NCI-H446 (cell line): ENCODE results near the gene TRIM73.
"Not testable (repeated sequence)": the region's sequence is repeated elsewhere in the genome, so short reads cannot be mapped to it uniquely, and the experiment has no call there.

Source experiments
- DNase-seq, 2 experiments: peaks; one replicate each; lab custom pipeline; 2025; lab: John Stamatoyannopoulos, UW

TRIM73 gene

DNA sequence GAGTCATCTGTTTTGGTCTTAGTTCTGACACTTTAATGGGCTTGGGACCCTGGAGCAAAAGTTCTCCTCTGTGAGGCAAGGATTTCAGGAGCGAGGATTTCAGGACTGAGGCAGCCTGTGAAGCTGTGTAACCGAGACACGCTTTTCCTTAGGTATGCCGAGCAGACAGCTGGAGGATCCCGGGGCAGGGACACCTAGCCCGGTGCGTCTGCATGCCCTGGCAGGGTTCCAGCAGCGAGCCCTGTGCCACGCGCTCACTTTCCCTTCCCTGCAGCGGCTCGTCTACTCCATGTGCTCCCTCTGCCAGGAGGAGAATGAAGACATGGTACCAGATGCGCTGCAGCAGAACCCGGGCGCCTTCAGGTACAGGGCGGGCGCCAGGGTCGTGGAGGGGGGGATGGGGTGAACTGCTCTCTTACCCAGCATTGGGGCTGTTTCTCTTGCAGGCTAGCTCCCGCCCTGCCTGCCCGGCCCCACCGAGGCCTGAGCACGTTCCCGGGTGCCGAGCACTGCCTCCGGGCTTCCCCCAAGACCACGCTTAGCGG is 20.5 kb downstream of the TRIM73 start:
- not testable (repeated sequence) for DNase-seq

DNA sequence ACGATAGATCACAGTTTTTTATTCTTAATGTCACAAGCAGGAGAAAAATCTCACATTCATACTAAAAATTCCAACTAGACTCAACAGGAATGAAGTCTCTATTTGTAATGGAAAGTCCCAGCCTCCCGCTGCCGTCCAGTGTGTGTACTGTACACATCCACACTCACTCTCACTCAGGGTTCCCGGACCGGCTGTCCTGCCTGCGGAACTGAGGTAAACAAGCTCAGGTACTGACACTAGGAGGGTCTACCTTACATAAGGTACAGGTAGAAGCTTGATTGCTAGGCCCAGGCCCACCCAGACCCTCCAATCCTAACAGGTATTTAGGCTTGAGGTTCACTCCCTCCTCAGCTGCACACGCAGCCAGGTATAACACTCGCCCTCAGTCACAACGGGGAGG is 21.4 kb downstream of the TRIM73 start:
- DNase-seq = not testable (repeated sequence)

DNA sequence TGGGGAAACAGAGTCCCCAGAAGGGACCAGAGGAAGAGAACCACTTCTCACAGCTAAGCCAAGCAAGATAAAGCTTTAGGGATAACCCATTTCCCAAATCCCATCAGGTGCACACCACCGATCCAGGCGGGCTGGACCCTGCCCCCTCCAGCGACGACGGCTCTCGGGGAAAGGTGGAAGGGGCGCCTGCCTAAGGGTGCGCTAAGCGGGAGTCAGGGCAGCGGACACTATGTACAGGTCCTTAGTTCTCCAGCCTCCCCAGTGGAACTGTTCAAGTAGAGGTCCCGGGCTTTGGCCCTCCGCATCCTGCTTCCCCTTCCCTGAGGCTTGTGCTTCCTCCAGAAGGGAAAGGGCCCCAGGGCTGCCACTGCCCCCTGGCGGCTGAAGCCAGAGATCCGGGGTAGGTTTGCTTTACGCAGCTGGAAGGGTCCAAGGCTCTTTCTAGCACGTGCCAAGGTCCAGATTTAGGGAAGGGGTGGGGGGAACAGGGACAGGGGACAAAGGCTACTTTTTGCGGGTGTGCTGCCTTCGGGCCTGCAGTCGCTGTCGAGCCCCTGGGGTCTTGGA is 22.9 kb downstream of the TRIM73 start:
- not testable (repeated sequence) for DNase-seq

DNA sequence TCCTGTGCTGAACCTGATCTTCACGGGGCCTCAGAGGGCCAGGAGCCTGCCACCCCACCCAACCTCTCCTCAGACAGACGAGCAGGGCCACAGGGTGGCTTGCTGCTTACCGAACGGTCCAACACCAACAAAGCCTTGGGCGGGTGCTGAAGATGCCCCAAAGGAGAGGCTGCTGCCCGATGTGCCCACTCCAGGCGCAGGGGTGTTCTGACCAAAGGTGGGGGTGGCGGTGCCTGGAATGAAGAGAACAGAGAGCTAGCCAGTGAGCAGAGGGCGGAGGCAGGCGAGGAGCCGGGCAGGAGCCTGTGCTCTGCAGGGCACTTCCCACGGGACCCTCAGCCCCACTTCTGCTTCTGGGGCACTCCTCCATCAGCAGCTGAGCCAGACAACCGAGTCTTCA is 23.8 kb downstream of the TRIM73 start:
- not testable (repeated sequence) for DNase-seq

DNA sequence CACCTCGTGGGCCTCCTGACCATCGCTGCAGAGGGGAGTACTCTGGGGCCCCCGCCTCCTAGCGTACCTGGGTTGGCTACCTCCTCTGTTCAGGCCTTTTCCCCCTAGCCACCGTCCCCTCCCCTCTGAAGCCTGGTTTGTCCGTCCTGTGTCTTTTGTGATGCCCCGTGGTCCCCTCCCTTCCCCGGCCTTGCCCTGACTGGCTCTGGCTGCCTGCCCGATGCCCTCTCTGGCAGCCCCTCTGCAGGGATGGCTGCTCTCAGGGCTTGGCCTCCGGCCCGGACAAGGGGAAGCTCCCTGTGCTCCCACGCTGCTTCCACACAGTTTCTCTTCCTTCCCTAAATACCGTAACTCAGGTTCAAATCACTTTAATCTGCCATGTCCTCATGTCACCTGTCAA is 24.3 kb downstream of the TRIM73 start:
- not testable (repeated sequence) for DNase-seq

DNA sequence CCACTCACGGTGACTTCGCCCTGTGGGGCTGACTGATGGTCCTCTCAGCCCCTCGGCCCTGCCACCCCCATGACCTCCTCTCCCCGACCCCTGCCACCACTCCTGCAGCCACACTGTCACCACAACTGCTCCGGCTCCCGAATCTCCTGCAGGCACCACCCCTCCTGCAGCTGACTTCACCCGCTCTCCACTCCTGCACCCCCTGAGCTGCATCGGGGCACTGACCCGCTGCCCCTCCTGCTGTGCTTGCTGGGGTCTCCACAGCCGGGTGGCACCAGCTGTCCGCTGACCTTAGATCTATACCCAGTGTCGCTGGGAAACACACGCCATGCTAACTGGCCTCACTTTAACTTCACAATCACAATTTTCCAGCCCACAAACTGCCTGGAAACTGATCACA is 24.7 kb downstream of the TRIM73 start:
- DNase-seq = not testable (repeated sequence)

DNA sequence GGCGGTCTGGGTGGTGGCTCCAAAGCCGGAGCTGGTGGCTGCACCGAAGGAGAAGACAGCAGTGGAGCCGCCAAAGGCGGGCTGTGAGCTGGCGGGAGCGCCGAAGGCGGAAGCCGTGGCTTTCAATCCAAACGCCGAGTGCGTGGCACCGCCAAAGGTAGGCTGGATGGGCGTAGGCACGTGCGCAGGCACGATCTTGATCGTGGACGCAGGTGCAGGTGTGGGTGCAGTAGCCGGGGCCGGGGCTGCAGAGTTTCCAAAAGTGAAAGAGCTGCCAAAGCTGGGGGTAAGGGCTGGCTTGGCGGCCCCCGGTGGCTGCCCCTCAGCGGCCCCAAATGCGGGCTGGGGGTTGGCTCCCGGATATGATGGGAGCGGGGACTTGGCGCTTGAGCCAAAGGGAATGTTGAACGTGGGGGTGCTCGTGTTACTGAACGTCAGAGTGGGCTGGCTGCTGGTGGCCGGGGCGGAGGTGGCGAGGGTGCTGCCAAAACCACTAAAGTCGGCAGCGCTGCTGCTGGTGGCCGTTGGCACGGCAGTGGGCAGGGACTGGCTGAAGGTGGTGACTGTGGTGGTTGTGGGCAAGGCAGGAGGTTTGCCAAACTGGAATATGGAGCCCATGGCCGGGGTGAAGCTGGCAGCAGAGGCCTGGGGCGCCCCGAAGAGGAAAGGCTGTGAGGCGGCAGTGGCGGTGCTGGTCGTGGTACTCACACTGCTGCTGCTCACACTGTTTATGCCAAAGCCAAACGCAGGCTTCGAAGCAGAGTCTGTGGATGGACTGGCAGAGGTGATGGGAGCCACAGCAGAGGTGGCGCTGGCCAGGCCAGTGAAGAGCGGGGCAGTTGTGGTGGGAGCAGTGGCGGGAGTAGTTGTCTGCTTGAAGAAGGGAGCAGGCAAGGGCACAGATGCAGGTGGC is 26.6 kb downstream of the TRIM73 start:
- not testable (repeated sequence) for DNase-seq

DNA sequence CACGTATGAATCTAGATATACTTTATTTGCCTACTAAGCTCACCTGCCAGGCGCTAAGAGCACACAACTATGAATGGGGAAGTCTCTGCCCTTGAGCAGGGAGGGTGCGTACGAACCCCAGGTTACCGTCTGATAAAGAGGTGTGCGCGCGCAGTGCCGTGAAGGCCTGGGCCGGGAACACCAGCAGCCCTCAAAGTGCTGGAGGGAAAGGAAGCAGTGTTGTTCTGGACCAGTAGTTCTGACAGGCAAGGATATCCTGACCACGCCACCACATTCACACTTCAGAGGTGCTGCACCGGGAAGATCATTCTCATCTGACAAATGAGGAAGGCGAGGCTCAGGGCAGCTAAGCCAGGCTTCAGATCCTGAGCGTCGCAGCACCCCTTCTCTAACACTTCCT is 28.1 kb downstream of the TRIM73 start:
- DNase-seq = not testable (repeated sequence)

DNA sequence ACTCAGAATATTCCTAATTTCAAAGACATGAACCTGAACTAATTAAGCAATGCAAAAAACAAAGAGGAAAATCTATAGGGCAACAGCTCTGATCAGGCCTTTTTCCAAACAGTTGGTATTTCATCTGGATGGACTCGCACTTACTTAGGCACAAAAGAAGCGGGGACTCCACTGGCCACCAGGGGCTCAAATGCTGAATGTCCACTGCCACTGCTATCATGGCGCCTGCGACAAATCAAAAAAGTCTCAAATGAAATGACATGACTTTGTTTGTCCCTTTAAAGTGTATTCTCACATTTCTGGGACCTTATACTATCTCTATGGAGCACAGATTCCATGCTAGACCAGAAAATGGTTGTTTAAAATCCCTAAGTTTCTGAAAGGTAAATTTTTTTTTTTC is 43.6 kb downstream of the TRIM73 start:
- not testable (repeated sequence) for DNase-seq

DNA sequence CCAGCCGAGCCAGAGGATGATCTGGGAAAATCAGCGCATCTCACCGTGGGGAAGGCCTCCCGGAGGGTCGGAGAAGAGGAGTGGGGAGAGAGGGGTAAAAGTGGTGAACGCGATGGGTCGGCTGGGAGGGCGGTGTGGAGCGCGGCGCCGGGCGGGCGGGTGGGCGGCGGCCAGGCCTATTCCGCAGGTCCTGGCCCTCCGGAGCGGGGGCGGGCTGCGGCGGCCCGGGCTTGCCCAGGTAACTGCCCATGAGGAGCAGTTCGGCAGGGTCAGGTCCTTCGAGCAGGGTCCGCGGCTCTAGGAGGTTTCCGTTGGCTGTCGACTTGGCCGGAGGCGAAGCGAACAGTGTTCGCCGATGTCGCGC is 46.7 kb downstream of the TRIM73 start:
- not testable (repeated sequence) for DNase-seq

DNA sequence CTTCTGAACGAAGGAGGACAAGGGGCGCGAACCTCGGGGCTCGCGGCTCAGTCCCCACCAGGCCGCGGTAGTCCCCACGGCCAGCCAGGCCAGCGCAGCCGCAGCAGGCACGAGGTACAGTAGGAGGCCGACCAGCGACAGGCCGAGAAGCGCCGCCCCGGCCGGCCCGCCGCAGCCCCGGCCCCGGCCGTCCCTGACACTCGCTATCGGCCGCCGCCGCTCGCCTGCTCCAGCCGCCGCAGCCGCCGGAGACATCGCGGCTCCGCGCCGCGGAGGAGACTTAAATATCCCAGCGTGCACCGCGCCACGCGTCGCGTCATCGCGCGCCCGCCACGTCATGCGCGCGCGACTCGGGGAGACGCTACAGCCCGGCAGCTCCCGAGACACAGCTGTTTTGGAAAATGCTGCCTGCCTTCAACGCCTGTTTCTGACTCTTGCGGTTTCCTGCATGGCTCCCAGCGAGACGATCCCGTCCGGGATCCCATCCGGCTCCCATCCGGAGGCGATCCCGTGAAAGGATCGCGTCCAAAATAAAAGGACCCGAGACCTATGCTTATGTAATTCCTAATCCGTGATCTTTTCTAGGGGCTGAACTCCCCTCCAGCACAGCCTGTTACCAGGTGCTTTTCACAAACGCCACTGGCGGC is 47.2 kb downstream of the TRIM73 start:
- not testable (repeated sequence) for DNase-seq

DNA sequence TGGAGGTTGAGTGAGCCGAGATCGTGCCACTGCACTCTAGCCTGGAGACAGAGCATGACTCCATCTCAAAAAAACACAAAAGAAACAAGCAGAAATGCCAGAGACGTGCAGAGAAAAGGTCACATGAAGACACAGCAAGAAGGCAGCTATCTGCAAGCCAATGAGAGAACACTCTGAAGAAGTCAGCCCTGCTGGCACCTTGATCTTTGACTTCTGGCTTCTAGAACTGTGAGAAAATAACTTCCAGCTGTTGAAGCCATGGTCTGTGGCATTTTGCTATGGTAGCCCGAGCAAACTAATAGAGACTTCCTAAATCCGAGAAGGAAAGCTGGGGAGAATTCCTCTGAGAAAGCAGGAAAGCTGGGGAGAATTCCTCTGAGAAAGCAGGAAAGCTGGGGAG is 54.5 kb downstream of the TRIM73 start:
- not testable (repeated sequence) for DNase-seq

DNA sequence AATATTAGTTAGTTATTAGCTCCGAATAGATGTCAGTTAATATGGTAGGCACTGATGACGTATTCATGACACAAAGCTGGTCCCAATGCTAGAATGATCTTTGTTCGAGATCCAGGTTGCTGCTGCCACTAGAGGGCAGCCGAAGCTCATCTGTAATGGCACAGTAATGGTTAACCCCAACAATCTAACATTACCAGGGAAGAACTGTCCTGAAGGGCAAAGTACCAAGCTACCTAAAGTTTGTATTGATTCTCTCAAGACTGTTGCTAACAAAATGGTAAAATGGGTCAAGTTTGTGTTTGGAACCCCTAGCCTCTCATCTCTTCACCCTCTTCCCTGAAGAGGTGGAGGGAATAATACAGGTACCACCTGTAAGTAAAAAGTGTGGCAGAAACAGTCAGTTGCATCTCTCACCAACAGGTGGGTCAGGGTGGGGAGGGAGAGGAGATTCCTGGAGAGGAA is 57.1 kb downstream of the TRIM73 start:
- DNase-seq = not testable (repeated sequence)
